Measurements from ENCODE around the gene SMARCD3. TPM values are rescaled to one million over a fixed set of nuclear protein-coding genes. Genes with fewer than 3 reads are reported as not detected.

The SMARCD3 gene
- total RNA-seq, 1 donor from 2014 or later, result 96.9 TPM

DNA sequence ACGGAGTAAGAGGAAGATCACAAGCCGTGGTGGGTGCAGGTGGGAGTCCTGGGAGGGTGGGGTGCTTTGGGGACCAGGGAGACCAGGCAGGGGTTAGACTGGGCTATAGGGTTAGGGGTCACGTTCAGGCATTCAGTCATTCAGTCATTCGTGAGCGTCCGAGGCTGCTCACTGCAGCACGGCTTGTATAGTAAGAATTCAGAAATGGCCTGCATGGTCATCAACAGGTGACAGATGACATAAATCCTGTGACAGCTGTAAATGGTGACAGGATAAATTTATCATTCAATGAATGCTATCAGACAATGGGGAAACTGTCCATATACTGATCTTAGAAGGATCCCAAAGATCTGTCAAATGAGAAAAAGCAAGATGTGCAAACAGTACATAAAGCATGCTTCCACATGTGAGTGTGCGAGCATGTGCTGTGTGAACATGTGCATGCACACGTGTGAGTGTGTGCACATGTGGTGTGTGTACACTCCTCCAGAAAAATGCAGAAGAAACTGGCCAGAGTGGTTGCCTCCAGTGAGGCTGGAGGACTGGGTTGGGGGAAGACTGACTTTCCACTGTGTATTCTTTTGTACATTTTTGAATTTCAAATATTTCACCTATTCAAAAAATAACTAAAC, 32.0 kb upstream of the SMARCD3 start:
- peaks cover 11% of the 10 kb centered on the region for H3K4me1 Mint-ChIP-seq (ENCODE audit: unreplicated experiment)
- H3K4me3 Mint-ChIP-seq (ENCODE audit: unreplicated experiment), result no peak overlapping the region
- H3K36me3 Mint-ChIP-seq (ENCODE audit: unreplicated experiment), result no peaks in the 10 kb centered on the region
- peaks cover 6% of the 10 kb centered on the region for H3K9me3 Mint-ChIP-seq (ENCODE audit: unreplicated experiment)
- no peak overlapping the region for H3K27ac Mint-ChIP-seq (ENCODE audit: unreplicated experiment)
- TF ChIP-seq, protein P1, sequence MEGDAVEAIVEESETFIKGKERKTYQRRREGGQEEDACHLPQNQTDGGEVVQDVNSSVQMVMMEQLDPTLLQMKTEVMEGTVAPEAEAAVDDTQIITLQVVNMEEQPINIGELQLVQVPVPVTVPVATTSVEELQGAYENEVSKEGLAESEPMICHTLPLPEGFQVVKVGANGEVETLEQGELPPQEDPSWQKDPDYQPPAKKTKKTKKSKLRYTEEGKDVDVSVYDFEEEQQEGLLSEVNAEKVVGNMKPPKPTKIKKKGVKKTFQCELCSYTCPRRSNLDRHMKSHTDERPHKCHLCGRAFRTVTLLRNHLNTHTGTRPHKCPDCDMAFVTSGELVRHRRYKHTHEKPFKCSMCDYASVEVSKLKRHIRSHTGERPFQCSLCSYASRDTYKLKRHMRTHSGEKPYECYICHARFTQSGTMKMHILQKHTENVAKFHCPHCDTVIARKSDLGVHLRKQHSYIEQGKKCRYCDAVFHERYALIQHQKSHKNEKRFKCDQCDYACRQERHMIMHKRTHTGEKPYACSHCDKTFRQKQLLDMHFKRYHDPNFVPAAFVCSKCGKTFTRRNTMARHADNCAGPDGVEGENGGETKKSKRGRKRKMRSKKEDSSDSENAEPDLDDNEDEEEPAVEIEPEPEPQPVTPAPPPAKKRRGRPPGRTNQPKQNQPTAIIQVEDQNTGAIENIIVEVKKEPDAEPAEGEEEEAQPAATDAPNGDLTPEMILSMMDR (IDR thresholded peaks at IDR 0.05), result no peak
- H3K27me3 Mint-ChIP-seq (ENCODE audit: unreplicated experiment), result peaks cover 51% of the 10 kb centered on the region
- DNase-seq (ENCODE audit: extremely low spot score, unreplicated experiment), result no peak

DNA sequence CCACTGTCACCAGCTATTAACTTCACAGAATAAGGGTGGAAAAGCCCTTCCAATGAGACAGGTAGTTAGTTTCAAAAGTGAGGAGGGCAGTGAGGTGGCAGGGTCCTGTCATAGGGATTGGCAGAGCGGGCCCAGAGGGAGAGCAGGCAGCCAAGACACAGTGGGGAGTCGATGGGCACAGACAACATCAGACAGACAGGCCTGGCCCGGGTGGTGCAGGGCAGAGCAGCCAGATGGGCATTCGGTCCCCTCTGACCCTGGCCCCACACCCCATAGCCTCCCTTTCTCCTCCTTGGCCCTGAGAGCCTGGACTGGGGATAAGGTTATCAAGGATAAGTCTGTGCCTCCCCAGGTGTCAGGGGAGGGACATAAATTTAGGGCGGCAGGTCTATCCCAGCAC, 31.4 kb upstream of the SMARCD3 start:
- Mint-ChIP-seq H3K9me3 (ENCODE audit: unreplicated experiment) (peaks cover 6% of the 10 kb centered on the region), H3K36me3 (ENCODE audit: unreplicated experiment) (no peaks in the 10 kb centered on the region), H3K4me3 (ENCODE audit: unreplicated experiment) (no peak overlapping the region), H3K4me1 (ENCODE audit: unreplicated experiment) (peaks cover 11% of the 10 kb centered on the region), H3K27ac (ENCODE audit: unreplicated experiment) (no peak overlapping the region), H3K27me3 (ENCODE audit: unreplicated experiment) (peaks cover 45% of the 10 kb centered on the region)
- no peak for DNase-seq (ENCODE audit: extremely low spot score, unreplicated experiment)
- TF ChIP-seq, protein P1 (IDR thresholded peaks at IDR 0.05), result no peak

DNA sequence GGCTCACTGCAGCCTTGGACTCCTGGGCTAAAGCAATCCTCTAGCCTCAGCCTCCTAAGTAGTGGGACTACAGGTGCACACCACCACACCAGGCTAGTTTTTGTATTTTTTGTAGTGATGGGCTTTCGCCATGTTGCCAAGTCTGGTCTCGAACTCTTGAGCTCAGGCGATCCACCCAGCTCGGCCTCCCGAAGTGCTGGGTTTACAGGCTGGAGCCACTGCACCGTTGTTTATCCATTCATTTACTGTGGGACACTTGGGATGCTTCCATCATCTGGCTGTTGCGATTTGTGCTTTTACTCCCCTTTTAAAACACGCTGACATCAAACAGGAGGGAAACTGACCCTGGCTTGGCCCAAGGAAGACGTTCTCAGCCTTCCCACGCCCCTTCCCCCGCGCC, 30.5 kb upstream of the SMARCD3 start:
- Mint-ChIP-seq H3K9me3 (ENCODE audit: unreplicated experiment) (peaks cover 6% of the 10 kb centered on the region), H3K36me3 (ENCODE audit: unreplicated experiment) (no peaks in the 10 kb centered on the region), H3K4me3 (ENCODE audit: unreplicated experiment) (no peak overlapping the region), H3K27me3 (ENCODE audit: unreplicated experiment) (peaks cover 37% of the 10 kb centered on the region), H3K27ac (ENCODE audit: unreplicated experiment) (no peak overlapping the region), H3K4me1 (ENCODE audit: unreplicated experiment) (peaks cover 11% of the 10 kb centered on the region)
- DNase-seq (ENCODE audit: extremely low spot score, unreplicated experiment), result no peak
- TF ChIP-seq, protein P1 (IDR thresholded peaks at IDR 0.05), result no peak

DNA sequence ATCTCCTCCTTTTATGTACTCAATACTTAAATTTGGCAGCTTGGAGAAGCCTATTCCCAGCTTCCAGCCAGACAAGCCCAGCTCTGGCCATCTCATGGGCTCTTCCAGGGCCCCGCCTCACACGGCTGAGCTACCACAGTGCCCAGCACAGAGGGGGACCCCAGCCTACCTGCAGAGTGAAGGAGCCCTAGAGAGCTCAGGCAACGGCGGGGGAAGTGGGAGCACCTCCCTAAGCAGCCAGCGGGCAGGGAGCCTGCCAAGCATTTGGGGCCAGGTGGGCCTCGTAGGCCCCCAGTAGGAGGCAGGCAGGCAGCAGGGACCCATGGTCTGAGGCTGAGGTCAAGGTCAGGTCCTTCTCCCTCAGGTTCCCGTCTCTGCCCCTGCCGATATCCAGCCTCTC, 29.1 kb upstream of the SMARCD3 start:
- TF ChIP-seq, protein P1 (IDR thresholded peaks at IDR 0.05), result no peak
- H3K4me1 Mint-ChIP-seq (ENCODE audit: unreplicated experiment), result peaks cover 11% of the 10 kb centered on the region
- H3K9me3 Mint-ChIP-seq (ENCODE audit: unreplicated experiment), result no peaks in the 10 kb centered on the region
- no peaks in the 10 kb centered on the region for H3K36me3 Mint-ChIP-seq (ENCODE audit: unreplicated experiment)
- peaks cover 28% of the 10 kb centered on the region for H3K27me3 Mint-ChIP-seq (ENCODE audit: unreplicated experiment)
- DNase-seq (ENCODE audit: extremely low spot score, unreplicated experiment), result no peak
- no peak overlapping the region for H3K27ac Mint-ChIP-seq (ENCODE audit: unreplicated experiment)
- peak overlapping the region; percentile 64 for H3K4me3 Mint-ChIP-seq (ENCODE audit: unreplicated experiment)

DNA sequence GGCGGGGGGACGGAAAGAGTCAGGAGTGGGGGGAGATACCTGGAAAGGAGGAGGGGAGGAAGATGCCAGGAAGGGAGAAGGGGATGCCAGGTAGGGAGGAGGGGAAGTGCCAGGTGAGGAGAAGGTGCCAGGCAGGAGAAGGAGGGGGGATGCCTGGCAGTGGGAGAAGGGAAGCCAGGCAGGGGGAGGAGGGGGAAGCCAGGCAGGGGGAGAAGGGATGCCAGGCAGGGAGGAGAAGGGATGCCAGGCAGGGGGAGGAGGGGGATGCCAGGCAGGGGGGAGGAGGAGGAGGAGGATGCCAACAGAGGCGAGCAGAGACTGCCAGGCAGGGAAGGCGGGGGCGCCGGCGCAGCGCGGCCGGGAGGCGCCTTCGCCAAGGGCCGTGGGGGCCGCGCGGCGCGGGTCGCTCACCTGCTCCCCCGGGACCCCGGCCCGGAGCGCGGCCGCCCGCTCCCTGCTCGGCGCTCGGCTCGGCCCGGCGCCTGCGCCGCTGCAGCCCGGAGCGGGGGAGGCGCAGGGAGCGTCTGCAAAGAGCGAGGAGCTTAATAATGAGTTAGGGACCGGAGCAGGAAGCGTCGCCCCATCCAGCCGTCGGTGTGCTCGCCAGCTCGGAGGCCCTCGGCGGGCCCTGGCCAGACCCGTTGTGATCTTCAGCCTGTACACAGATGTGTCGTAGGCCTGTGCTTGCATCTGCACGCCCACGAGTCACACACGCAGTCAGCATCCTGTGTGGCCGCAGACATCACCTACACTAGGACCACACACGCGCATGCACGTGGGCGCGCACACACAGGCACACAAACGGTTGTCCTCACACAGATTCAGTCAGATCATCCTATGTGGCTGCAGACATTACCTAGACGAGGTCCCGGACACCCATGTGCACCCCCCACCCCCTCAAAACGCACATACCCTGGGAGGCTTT, 28.4 kb upstream of the SMARCD3 start:
- Mint-ChIP-seq H3K4me1 (ENCODE audit: unreplicated experiment) (peaks cover 11% of the 10 kb centered on the region), H3K36me3 (ENCODE audit: unreplicated experiment) (no peaks in the 10 kb centered on the region), H3K4me3 (ENCODE audit: unreplicated experiment) (peak overlapping the region; percentile 64), H3K27me3 (ENCODE audit: unreplicated experiment) (peaks cover 23% of the 10 kb centered on the region), H3K9me3 (ENCODE audit: unreplicated experiment) (no peaks in the 10 kb centered on the region), H3K27ac (ENCODE audit: unreplicated experiment) (no peak overlapping the region)
- DNase-seq (ENCODE audit: extremely low spot score, unreplicated experiment), result no peak
- TF ChIP-seq, protein P1 (IDR thresholded peaks at IDR 0.05), result no peak
